NCI-H748 (cell line): ENCODE measurements around the gene NENF.

Experiments used
- DNase-seq: peaks from one replicate; lab custom pipeline; 2025; ENCODE audit not compliant: unreplicated experiment; lab: John Stamatoyannopoulos, UW

The NENF gene

GRCh38 chr1:212430955-212431394 is 1.7 kb upstream of the NENF start:
- no peak for DNase-seq

- DNase-seq, result no peak
These were observed 1.1 kb upstream of the NENF start for GRCh38 chr1:212431644-212432043.

DNA sequence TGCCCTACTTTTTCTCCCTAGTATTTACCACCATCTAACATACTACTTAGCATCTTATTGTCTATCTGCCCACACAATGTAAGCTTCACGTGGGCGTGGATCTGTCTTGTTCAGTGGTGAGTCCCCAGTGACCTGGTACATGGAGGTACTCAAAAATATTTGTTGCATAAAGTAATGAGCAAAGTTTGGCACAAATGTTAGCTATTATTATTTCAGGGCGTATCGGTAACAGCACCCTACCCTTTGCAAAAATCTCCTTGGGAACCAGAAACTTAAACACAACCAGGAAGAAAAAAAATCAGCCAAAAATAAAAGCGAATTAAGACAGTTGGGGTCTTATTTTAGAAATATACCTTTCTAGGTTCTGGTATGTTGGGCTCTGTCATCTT is 454 bp upstream of the NENF start:
- no peak for DNase-seq

GRCh38 chr1:212433577-212434462 is 1.1 kb downstream of the NENF start:
- no peak for DNase-seq

DNA sequence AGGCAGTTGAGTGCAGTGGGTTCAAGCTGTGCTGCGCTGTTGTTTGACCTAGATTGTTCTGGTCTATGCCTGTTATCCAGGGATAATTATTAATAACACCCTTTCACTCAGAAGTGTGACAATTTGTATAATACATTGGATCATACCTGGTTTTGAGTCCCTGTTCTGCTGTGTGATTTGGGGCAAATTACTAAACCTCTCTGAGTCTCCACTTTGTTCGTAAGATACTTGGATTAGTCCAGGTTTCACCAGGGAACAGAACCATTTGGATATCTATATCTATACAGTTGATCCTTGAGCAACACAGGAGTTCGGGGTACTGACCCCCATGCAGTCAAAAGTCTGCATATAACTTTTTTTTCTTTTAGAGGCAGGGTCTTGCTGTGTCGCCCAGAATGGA is 2.3 kb downstream of the NENF start:
- DNase-seq, result no peak

DNA sequence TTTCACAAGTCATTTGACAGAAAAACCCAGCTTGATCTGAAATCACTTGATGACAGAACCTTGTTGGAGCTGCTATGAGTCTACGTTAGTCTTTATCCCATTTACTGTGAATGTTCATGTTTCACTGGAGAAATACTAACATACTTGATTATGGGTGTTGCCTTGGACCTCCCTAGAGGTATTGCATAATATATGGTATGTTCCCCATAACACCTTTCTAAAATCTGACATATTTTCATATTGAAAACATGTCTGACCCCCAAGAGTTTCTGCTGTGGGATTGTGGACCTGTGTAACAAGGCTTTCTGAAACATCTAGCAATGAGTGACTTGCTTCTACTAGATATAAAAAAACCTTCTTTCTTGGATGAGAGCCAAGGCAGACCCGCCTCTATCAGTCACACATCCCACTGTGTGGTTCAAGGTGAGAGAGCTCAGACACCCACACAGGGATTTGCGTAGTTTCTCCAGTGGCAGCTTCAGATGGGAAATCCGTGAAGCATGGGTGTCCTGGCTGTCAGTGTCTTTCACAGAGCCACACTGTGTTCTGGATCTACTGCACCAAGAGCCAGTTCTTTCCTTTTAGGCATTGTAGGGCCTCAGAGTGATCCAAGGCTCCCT is 4.6 kb downstream of the NENF start:
- DNase-seq, result peak; percentile 16

GRCh38 chr1:212438831-212439237 is 6.1 kb downstream of the NENF start:
- DNase-seq, result no peak

- DNase-seq, result no peak
These were observed 7.7 kb downstream of the NENF start for GRCh38 chr1:212440419-212440818.

DNA sequence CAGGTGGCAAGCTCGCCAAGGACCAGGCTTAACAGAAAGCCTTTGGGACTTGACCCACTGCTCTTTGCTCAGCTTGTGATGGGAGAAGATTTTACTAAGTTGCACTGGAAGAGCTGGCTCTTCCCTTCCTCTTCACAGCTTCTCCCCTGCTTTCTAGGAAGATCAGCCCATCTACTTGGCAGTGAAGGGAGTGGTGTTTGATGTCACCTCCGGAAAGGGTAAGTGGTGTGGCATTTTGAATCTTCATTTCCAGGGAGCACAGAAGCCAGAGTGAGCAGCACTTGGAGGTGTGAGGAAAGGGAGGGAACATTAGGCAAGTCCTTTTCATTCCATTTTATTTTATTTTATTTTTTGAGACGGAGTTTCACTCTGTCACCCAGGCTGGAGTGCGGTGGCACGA is 9.7 kb downstream of the NENF start:
- DNase-seq, result no peak

DNA sequence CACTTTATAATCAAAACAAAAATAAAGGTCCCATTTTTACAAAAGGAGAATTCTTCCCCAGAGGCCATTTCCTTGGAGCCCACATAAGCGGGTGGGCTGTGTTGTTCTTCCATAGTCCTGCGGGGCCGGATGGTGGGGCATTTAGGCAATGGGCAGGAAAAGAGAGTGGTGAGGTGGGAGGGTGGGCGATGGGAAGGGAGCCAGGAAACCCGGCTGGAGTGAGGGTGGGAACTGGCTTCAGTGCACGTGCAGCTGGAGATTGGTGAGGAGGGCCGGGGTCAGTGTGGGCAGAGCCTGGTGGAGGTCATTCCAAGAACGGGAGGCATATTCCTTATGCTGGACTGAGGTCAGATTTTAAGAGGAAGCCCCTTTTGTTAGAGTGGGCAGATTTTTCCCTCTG is 13.6 kb downstream of the NENF start:
- DNase-seq, result no peak

GRCh38 chr1:212447478-212447877 is 14.8 kb downstream of the NENF start:
- DNase-seq, result no peak

DNA sequence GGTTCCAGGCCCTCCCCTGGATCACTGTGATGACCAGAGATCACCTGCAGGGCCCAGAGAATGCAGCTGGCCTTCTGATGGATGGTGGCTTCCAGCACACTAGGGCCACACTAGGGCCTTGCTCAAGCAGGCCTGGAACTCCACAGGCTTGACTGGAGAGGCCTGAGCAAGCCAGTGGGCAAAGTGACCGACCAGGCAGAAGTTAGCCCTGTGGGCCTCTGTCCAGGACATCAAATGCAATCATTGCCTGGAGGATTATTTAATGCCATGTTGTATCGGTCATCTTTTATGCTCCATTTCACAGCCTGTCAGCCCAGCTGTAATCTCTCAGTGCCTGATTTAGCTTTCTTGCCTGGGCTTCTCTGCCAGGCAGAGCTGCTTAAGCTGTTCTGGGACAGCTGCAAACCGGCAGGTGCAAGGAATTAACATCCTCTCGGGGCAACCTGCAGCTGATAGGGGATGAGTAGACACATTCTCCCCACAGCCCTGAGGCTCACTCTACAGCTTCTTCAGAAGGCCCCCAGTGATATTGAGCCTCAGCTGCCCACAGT is 17.7 kb downstream of the NENF start:
- DNase-seq, result no peak

DNA sequence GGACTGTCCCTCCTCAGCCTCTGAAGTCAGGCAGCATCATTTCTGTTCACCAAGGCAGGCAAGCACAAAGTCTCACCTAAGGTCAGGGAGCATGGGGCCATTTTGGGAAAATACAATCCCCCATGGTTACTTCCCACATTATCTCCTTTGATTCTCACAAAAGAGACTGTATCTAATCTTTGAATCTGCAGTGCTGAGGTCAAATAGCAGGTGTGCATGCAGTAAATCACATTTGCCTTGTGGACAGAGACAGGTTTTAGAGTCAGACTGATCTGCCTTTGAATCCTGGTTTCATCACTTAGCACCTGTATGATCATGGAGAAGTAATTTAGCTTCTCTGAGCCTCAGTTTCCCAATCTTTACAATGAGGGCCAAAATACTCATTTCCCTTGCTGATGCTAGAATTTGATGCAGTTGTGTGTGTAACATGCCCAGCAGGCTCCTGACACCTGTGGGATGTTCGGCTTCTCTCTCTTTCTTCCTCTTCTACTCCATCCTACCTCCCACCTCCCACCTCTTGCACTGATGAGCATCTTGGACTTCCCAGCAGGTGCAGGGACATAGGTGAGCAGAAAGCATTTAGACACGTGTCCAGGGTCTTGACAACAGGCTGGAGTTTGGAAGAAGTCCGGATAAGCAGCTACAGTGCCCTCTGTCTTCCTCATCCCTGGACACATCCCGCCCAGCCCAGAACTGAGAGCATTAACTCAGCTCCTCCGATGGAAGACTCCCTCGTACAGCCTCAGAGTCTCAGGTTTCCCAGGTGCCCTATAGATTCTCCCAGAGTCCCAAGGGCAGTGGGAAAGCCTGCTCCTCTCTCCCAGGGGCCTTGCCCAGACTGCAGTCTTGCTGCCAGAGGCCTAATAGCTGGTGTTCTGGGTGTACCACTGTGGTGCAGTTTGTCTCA is 18.9 kb downstream of the NENF start:
- no peak for DNase-seq

- no peak for DNase-seq
These were observed 19.8 kb downstream of the NENF start for GRCh38 chr1:212452323-212453155.

DNA sequence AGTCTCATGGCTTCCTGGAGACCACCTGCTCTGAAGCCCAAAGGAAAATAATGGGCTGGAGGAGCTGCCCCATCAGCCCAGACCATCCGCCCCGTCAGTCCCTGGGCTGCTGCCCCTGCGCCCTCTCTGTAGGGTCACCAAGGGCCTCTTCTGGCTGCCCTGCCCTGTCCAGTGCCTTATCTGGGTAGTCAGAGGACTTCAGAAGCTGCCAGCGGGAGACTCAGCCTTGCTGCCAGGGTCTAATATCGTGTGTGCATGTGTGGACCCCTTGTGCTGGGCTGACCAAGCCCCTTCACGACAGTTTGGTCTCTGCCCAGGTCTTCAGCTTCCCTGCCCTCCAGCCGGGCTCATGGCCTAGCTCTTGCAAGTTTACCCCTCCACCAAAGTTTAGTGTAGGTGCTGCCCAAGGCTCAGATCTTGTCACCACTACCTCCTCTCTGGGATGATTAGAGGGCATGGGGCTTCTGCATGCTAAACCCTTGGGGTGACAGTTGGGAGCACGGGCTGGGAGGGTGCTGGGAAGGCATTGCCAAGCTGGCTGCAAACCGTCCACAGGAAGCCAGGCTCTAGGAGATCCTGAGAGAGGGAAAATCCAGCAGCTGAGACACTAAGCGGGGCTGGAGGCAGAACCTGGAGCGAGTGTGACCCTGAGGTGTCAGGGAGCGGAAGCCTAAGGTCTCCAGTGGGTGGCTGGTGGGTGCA is 20.6 kb downstream of the NENF start:
- no peak for DNase-seq

DNA sequence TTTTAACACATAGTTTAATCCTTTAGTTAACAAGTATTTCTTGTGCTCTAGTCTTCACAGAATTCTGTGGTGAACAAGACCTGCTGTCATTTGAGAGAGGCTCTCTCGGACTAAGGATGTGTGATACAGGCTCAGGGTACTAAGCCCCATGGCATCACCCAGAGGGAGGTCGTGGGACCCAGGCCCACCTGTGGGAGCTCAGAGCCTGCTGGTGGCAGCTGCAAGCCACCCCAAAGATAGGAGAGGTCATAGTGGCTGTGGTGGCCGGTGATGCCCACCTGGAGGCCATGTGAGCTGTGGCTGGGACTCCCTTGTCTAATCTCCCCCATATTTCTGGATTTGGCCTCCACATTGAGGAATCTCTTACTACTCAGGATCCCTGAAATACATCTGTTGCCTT is 22.0 kb downstream of the NENF start:
- no peak for DNase-seq

DNA sequence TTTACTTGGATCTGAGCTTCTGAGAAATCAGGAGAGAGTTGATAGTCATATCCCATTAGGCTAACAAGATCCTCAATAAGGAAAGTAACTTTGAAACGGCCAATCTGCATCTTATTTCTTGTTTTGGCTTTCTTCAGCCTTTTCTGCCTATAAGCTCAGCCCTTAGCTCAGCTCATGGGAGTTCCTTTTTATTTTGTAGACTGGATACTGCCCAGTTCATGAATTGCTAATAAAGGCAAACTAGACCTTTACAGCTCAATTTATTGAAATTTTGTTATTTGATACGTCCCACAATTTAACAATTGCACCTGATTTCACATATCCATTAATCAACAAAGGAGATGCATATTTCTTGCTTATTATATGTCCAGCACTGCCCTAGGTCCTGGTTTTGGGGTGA is 22.7 kb downstream of the NENF start:
- no peak for DNase-seq

- peak; percentile 63 for DNase-seq
These were observed 23.2 kb downstream of the NENF start for GRCh38 chr1:212455803-212456528.

GRCh38 chr1:212457740-212458338 is 25.1 kb downstream of the NENF start:
- peak; percentile 52 for DNase-seq
